ENCODE results near the gene PWWP2B.

DNA sequence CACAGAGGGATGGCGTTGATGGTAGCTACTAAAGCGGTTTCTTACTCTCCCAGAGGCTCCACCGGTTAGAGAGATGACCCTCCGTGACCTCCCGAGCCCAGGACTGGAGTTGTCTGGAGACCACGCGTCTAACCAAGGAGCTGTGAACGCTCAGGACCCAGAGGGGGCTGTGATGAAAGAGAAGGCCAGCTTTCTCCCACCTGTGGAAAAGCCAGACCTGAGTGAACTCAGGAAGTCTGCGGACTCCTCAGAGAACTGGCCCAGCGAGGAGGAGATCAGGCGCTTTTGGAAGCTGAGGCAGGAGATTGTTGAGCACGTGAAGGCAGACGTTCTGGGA lies 49.1 kb upstream of the PWWP2B start:
- TF ChIP-seq MAX (CRISPR knock-in tag; IDR thresholded peaks at IDR 0.05) (no peak), NFE2L1 (CRISPR knock-in tag; IDR thresholded peaks at IDR 0.05) (no peak), IRF2 (CRISPR knock-in tag; IDR thresholded peaks at IDR 0.05; ENCODE audit: borderline replicate concordance, low read depth) (no peak), JUN (CRISPR knock-in tag; IDR thresholded peaks at IDR 0.05) (no peak), CTCF (IDR thresholded peaks at IDR 0.05) (no peak), KAT7 (CRISPR knock-in tag; IDR thresholded peaks at IDR 0.05; ENCODE audit: borderline replicate concordance) (no peak), TEAD4 (CRISPR knock-in tag; IDR thresholded peaks at IDR 0.05) (no peak)

Data from WTC11 (cell line).